ENCODE results near the gene DUOX1.

DUOX1 gene

GRCh38 chr15:45126535-45127158, 3.1 kb upstream of the DUOX1 start:
- ATAC-seq: peak; percentile 49; the same call in 2 of the 3 replicates
- TF ChIP-seq CSRNP3 (CRISPR knock-in tag; IDR thresholded peaks at IDR 0.05) (no peak), RARB (CRISPR knock-in tag; IDR thresholded peaks at IDR 0.05) (no peak), POU6F1 (CRISPR knock-in tag; IDR thresholded peaks at IDR 0.05; ENCODE audit: borderline replicate concordance, low read depth) (no peak), SNAI2 (CRISPR knock-in tag; IDR thresholded peaks at IDR 0.05) (no peak), ZNF70 (CRISPR knock-in tag; IDR thresholded peaks at IDR 0.05) (no peak), OSR1 (CRISPR knock-in tag; IDR thresholded peaks at IDR 0.05) (no peak), ZFP3 (CRISPR knock-in tag; IDR thresholded peaks at IDR 0.05) (no peak), ISL1 (CRISPR knock-in tag; IDR thresholded peaks at IDR 0.05) (no peak), CREB5 (CRISPR knock-in tag; IDR thresholded peaks at IDR 0.05; ENCODE audit: low read depth) (no peak), PPARA (CRISPR knock-in tag; IDR thresholded peaks at IDR 0.05; ENCODE audit: borderline replicate concordance) (no peak), ZNF8 (CRISPR knock-in tag; IDR thresholded peaks at IDR 0.05) (no peak), BACH2 (CRISPR knock-in tag; IDR thresholded peaks at IDR 0.05; ENCODE audit: borderline replicate concordance) (no peak), GLIS3 (CRISPR knock-in tag; IDR thresholded peaks at IDR 0.05) (no peak), ZFP30 (CRISPR knock-in tag; IDR thresholded peaks at IDR 0.05) (no peak), TCF4 (CRISPR knock-in tag; IDR thresholded peaks at IDR 0.05; ENCODE audit: borderline replicate concordance) (no peak)

- TF ChIP-seq CSDC2 (CRISPR knock-in tag; IDR thresholded peaks at IDR 0.05): no peak
- TF ChIP-seq ZNF8 (CRISPR knock-in tag; IDR thresholded peaks at IDR 0.05): no peak
- TF ChIP-seq ZFP30 (CRISPR knock-in tag; IDR thresholded peaks at IDR 0.05): no peak
- TF ChIP-seq ESRRG (CRISPR knock-in tag; IDR thresholded peaks at IDR 0.05): no peak
- TF ChIP-seq OSR1 (CRISPR knock-in tag; IDR thresholded peaks at IDR 0.05): no peak
- TF ChIP-seq ISL1 (CRISPR knock-in tag; IDR thresholded peaks at IDR 0.05): no peak
- no peak for TF ChIP-seq ZC3H10 (CRISPR knock-in tag; IDR thresholded peaks at IDR 0.05)
- no peak for TF ChIP-seq PPARA (CRISPR knock-in tag; IDR thresholded peaks at IDR 0.05; ENCODE audit: borderline replicate concordance)
- no peak for TF ChIP-seq TOX (CRISPR knock-in tag; IDR thresholded peaks at IDR 0.05; ENCODE audit: borderline replicate concordance)
- TF ChIP-seq CREB5 (CRISPR knock-in tag; IDR thresholded peaks at IDR 0.05; ENCODE audit: low read depth): no peak
- TF ChIP-seq RARB (CRISPR knock-in tag; IDR thresholded peaks at IDR 0.05): no peak
- ATAC-seq: no peak
These were observed 689 bp upstream of the DUOX1 start for GRCh38 chr15:45128971-45129639.

GRCh38 chr15:45130291-45131000, 652 bp downstream of the DUOX1 start:
- ATAC-seq: no peak

More at GRCh38 chr15:45130291-45131000, 652 bp downstream of the DUOX1 start:
- no peak for TF ChIP-seq CSDC2 (CRISPR knock-in tag; IDR thresholded peaks at IDR 0.05)
- no peak for TF ChIP-seq ZNF8 (CRISPR knock-in tag; IDR thresholded peaks at IDR 0.05)
- TF ChIP-seq OSR1 (CRISPR knock-in tag; IDR thresholded peaks at IDR 0.05): no peak
- TF ChIP-seq ZC3H10 (CRISPR knock-in tag; IDR thresholded peaks at IDR 0.05): no peak
- no peak for TF ChIP-seq TCF4 (CRISPR knock-in tag; IDR thresholded peaks at IDR 0.05; ENCODE audit: borderline replicate concordance)
- TF ChIP-seq TSHZ2 (CRISPR knock-in tag; IDR thresholded peaks at IDR 0.05): no peak
- TF ChIP-seq ARNTL (CRISPR knock-in tag; IDR thresholded peaks at IDR 0.05; ENCODE audit: borderline replicate concordance, low read depth): no peak
- no peak for TF ChIP-seq ZNF70 (CRISPR knock-in tag; IDR thresholded peaks at IDR 0.05)
- TF ChIP-seq CSRNP3 (CRISPR knock-in tag; IDR thresholded peaks at IDR 0.05): no peak
- TF ChIP-seq RARB (CRISPR knock-in tag; IDR thresholded peaks at IDR 0.05): no peak
- no peak for TF ChIP-seq ZNF565 (CRISPR knock-in tag; conservative IDR thresholded peaks at IDR 0.05; ENCODE audit: low read depth)

Data from SK-N-SH treated with all-trans-retinoic acid at 6 μM for 48 hours (cell line).